Measurements from ENCODE around the gene DIS3L2.
"Not testable (repeated sequence)": the region's sequence is repeated elsewhere in the genome, so short reads cannot be mapped to it uniquely, and the experiment has no call there.

The DIS3L2 gene

GRCh38 chr2:231929961-231930592 is 31.4 kb upstream of the DIS3L2 start:
- DNase-seq, result no peak

DNA sequence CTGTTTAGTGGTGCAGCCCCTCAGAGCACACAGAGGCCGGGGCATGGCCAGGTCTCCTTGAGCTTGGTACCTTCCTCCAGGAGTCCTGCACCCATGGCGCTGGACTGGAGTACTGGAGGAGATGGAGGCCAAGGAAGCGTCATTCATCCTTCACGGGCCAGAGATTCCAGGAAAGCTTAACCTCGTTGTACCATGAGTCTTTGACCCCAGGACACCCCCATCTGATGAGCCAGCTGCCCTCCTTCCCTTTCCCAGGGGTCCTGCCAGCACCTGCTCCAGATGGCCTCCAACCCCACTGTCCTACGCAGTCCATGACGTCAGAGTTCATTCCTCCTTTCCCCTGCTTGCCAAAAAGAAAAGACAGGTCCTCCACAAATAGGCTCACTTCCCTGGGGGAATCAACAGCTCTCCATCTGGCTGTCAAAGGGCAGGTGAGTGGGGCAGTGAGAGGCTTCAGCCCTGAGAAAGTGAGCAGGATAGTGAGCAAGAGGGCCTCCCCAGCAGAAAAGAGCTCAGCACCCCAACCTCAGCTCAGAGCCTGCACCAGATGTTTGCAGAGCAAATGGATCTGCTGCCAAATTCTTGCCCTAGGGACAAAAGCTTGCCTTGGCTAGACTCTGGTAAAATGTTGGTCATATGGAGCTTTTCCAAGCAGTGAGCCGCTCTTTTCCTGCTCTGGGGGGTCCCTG is 30.8 kb upstream of the DIS3L2 start:
- DNase-seq, result no peak

DNA sequence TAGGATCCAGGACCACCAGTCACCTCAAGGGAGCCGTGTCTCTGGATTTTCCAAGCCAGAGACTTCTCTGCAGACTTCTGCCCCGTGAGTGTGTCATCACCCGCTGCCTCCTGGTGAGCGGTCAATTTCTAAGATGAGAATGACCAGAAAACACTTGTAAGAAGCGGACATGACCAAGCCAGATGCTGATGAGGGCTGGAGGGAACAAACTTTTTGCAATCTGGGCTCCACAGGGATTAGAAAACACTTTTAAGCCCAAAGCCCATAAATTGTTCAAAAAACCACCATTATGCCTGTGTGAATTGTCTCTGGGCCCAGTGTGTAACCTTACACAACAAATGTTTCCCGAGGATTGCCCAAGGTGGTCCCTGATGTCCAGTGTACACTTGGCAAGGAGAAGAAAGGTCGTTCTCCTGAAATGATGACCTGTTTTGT is 30.0 kb upstream of the DIS3L2 start:
- no peak for DNase-seq

DNA sequence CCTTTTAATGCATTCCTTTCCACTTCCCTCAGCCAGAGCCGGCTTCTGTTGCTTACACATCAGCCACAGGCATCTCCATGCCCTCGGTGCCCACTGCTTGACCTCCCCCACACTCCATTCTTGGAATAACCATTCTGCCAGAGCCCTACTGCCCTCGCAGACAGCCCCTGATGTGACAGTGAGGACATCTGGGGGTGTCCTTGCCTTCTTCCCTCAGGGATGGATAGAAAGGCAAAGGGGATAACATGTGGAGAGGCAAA is 28.9 kb upstream of the DIS3L2 start:
- no peak for DNase-seq

DNA sequence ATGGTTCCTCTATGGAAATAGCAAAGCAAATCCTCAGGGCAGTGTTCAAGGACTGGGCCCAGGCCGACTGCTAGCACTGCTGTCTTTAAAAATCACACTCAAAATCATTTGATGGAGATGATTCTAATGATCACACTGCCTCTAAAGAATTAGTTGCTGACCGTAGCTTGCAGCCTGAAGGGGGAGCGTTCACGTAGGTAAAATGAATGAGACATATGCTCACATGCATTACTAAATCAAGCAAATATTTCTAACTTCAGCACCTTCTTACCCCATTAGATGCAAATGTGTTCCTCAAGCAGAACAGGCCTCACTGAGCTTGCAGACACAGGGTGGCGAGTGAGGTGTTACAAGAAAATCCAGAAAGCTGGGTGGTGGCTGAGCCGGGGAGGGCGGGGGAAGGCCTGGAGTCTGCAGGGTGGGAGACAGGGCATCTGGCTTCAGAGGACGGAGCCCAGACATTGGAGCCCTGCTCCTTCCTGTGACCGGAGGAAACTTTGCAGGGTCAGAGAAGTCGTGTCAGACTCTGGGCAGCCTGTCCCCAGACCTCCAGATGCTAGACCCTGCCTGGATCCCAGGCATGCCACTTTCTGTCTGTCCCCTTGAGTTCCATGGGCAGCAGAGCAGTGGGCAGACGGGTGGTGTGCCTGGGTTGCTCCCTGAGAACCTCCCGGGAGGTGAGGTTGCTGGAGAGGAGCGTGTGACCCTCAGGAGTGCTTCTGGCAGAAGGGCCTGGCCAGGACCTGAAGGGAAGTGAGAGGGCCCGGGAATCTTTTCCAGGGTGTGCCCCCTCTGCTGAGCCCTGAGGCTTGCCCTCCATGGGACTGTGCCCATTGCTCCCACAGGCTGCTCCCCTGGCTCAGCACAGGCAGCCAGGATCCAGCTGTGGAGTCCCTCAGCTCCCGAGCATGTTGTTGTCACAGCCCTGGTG is 28.3 kb upstream of the DIS3L2 start:
- no peak for DNase-seq

GRCh38 chr2:231933916-231934401 is 27.6 kb upstream of the DIS3L2 start:
- DNase-seq, result no peak

- no peak for DNase-seq
These were observed 26.9 kb upstream of the DIS3L2 start for GRCh38 chr2:231934441-231935206.

DNA sequence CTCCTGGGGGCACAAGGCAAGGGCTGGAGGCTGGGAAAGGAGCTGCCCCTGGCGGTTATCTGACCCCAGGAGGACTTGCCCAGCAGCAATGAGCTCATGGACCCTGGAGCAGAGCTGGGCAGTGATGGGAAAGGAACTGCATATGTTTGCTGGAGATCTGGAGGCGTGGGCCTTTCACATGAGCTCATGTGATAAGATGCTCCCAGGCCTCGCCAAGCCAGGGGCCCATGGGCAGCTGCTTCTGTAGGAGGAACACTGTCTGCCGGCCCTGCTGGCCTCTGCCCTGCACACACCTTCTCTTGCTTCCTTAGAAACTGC is 26.3 kb upstream of the DIS3L2 start:
- no peak for DNase-seq

DNA sequence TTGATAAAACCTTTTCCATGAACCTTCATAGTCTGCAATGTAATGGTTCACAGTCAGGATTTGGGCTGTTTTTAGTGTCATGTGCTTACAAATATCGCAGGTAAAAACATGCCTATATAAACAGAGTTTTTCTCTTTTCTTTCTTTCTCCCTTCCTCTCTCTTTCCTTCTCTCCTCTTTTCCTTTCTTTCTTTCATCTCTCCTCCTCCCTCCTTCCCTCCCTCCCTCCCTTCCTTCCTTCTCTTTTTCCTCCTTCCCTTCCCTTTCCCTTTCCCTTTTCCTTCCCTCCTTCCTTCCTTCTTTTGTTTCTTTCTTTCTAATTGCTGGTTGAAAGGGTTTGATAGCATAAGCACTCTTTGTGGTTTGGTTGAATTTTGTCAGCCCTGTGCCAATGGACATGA is 25.7 kb upstream of the DIS3L2 start:
- no peak for DNase-seq

DNA sequence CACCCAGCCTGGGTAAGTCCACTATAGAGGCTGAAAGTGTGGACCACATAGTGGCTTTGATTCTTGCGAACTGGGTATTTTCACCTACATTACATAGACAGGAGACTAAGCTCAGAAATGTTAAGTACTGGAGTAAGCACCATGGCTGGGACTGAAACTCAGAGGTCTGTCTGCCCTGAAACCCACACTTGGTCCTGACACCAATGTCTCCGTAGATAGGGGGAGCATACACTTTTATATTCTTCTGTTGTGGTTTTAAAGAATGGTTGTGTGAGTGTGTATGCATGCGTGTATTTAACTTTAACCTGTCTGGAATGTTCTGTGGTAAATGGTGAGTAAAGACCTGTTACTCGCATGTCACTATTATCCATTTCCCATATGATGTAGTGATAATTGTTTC is 25.0 kb upstream of the DIS3L2 start:
- DNase-seq, result no peak

GRCh38 chr2:231937057-231937456 is 24.5 kb upstream of the DIS3L2 start:
- no peak for DNase-seq

GRCh38 chr2:231939022-231939421 is 22.5 kb upstream of the DIS3L2 start:
- no peak for DNase-seq

- no peak for DNase-seq
These were observed 20.7 kb upstream of the DIS3L2 start for GRCh38 chr2:231940795-231941194.

- no peak for DNase-seq
These were observed 19.8 kb upstream of the DIS3L2 start for GRCh38 chr2:231941673-231942072.

- DNase-seq, result no peak
These were observed 19.3 kb upstream of the DIS3L2 start for GRCh38 chr2:231942180-231942579.

- no peak for DNase-seq
These were observed 15.2 kb upstream of the DIS3L2 start for GRCh38 chr2:231946241-231946814.

GRCh38 chr2:231947112-231947511 is 14.4 kb upstream of the DIS3L2 start:
- not testable (repeated sequence) for DNase-seq

DNA sequence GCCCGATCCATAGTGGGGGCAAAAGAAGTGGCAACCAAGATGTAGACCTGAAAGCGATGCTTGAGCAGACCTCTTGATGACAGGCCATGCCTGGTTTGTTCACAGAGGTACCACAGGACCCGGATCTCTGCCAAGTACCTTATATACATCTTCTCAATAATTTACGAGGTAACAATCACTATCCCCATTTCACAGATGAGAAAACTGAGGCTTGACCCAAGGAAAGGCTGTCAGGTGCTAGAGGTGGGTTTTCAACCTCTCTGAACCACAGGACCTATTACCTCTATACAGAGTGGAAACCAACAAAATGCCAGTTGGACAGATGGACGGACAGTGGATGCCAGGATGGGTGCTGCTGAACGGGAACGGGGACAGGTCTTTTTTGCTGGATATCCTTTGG is 13.8 kb upstream of the DIS3L2 start:
- no peak for DNase-seq

- no peak for DNase-seq
These were observed 10.0 kb upstream of the DIS3L2 start for GRCh38 chr2:231951452-231952035.

- no peak for DNase-seq
These were observed 5.6 kb upstream of the DIS3L2 start for GRCh38 chr2:231955758-231956472.

GRCh38 chr2:231957913-231958763 is 3.4 kb upstream of the DIS3L2 start:
- DNase-seq, result no peak

Data from stimulated activated naive CD4-positive, alpha-beta T cell (primary cell).